ENCODE results near the gene SYNCRIP.
"Not testable (repeated sequence)": the region's sequence is repeated elsewhere in the genome, so short reads cannot be mapped to it uniquely, and the experiment has no call there.

The SYNCRIP gene

GRCh38 chr6:85594197-85594930 lies 48.3 kb downstream of the SYNCRIP start:
- no peak for DNase-seq (ENCODE audit: low read depth)
- H3K4me3 ChIP-seq (ENCODE audit: low read depth, low read length): peak overlapping the region; percentile 68
- no peak for TF ChIP-seq CTCF (IDR thresholded peaks at IDR 0.05; ENCODE audit: control insufficient read depth, extremely low read depth, insufficient read depth)

- peak within 1 kb of the TSS; percentile 68 for H3K4me3 ChIP-seq (ENCODE audit: low read depth, low read length)
- TF ChIP-seq CTCF (IDR thresholded peaks at IDR 0.05; ENCODE audit: control insufficient read depth, extremely low read depth, insufficient read depth): 0 out of 2 replicates have a peak, but pooled peaks have one; percentile 0
- DNase-seq (ENCODE audit: low read depth): peak; percentile 81
Observed at GRCh38 chr6:85593438-85594196, 49.1 kb downstream of the SYNCRIP start, which contains the start of gene SNX14. TSS of gene SNX14 (minus strand) at chr6:85593858. CDS start at chr6:85593718, 140 bp downstream.

GRCh38 chr6:85592033-85592432 lies 50.7 kb downstream of the SYNCRIP start:
- H3K4me3 ChIP-seq (ENCODE audit: low read depth, low read length): peak overlapping the region; percentile 68

GRCh38 chr6:85591207-85591606 lies 51.5 kb downstream of the SYNCRIP start:
- H3K4me3 ChIP-seq (ENCODE audit: low read depth, low read length): no peak overlapping the region
- no peak for DNase-seq (ENCODE audit: low read depth)

More at GRCh38 chr6:85592033-85592432, 50.7 kb downstream of the SYNCRIP start:
- no peak for TF ChIP-seq CTCF (IDR thresholded peaks at IDR 0.05; ENCODE audit: control insufficient read depth, extremely low read depth, insufficient read depth)
- DNase-seq (ENCODE audit: low read depth): no peak

GRCh38 chr6:85585741-85586140 lies 56.9 kb downstream of the SYNCRIP start:
- no peak for TF ChIP-seq CTCF (IDR thresholded peaks at IDR 0.05; ENCODE audit: control insufficient read depth, extremely low read depth, insufficient read depth)
- no peak for DNase-seq (ENCODE audit: low read depth)
- no peak overlapping the region for H3K4me3 ChIP-seq (ENCODE audit: low read depth, low read length)

More at GRCh38 chr6:85591207-85591606, 51.5 kb downstream of the SYNCRIP start:
- no peak for TF ChIP-seq CTCF (IDR thresholded peaks at IDR 0.05; ENCODE audit: control insufficient read depth, extremely low read depth, insufficient read depth)

GRCh38 chr6:85582832-85583231 lies 59.9 kb downstream of the SYNCRIP start:
- not testable (repeated sequence) for H3K4me3 ChIP-seq (ENCODE audit: low read depth, low read length); DNase-seq (ENCODE audit: low read depth)

GRCh38 chr6:85581572-85581971 lies 61.1 kb downstream of the SYNCRIP start:
- no peak for DNase-seq (ENCODE audit: low read depth)
- TF ChIP-seq CTCF (IDR thresholded peaks at IDR 0.05; ENCODE audit: control insufficient read depth, extremely low read depth, insufficient read depth): no peak
- H3K4me3 ChIP-seq (ENCODE audit: low read depth, low read length): no peak overlapping the region
